OCI-LY3 (cell line): ENCODE results near the gene GNPDA1.

Source experiments
- H2AFZ ChIP-seq: fragments of 200-600, 300-600 bp; shearing (Covaris generic); 2 replicates; pipeline ENCODE4 v1.6.0; 2014; ENCODE audit warnings: antibody characterized with exemption, low read depth, low read length
- H3K27ac ChIP-seq: fragments of 200-600, 300-600 bp; sonication (generic); 2 replicates; pipeline ENCODE4 v1.5.1; 2014; ENCODE audit warnings: mild to moderate bottlenecking, low read length, moderate library complexity, mixed read lengths
- H3K27me3 ChIP-seq: fragments of 200-600, 300-600 bp; sonication (generic); 2 replicates; pipeline ENCODE4 v1.6.1; 2014; ENCODE audit warnings: low read depth, low read length, mixed read lengths
- H3K36me3 ChIP-seq: fragments of 200-600, 300-600 bp; sonication (generic); replicated peaks from 2 replicates; pipeline ENCODE3; 2014; ENCODE audit warnings: low read depth, low read length, mixed read lengths
- H3K4me1 ChIP-seq: fragments of 300-600, 200-600 bp; sonication (generic); 2 replicates; pipeline ENCODE4 v1.6.1; 2014; ENCODE audit warnings: low read length, mixed read lengths
- H3K4me2 ChIP-seq: fragments of 200-600, 300-600 bp; sonication (generic); 2 replicates; pipeline ENCODE4 v1.6.1; 2014; ENCODE audit warnings: low read length, mixed read lengths
- H3K4me3 ChIP-seq: fragments of 300-600, 200-600 bp; sonication (generic); 2 replicates; pipeline ENCODE4 v1.5.1; 2014; ENCODE audit warnings: antibody characterized with exemption, mild to moderate bottlenecking, low read length, moderate library complexity
- H3K79me2 ChIP-seq: fragments of 300-600, 200-600 bp; shearing (Covaris generic); 2 replicates; pipeline ENCODE4 v1.6.1; 2014; ENCODE audit warnings: mild to moderate bottlenecking, low read length, mixed read lengths
- H3K9ac ChIP-seq: fragments of 300-600, 200-600 bp; shearing (Covaris generic); 2 replicates; pipeline ENCODE4 v1.6.0; 2014; ENCODE audit warnings: mild to moderate bottlenecking, low read length, moderate library complexity
- H3K9me3 ChIP-seq: fragments of 200-600, 300-600 bp; shearing (Covaris generic); 2 replicates; pipeline ENCODE4 v1.6.1; 2014; ENCODE audit warnings: low read length, mixed read lengths; ENCODE audit not compliant: insufficient read depth
- H4K20me1 ChIP-seq: fragments of 200-600, 300-600 bp; sonication (generic); 2 replicates; pipeline ENCODE4 v1.6.1; 2016; ENCODE audit warnings: low read length, mixed read lengths; ENCODE audit not compliant: insufficient read depth
- EZH2phosphoT487 ChIP-seq: fragments of 200-600 bp; shearing (Covaris generic); IDR thresholded peaks from 2 replicates; pipeline ENCODE4 v1.6.1; 2018; ENCODE audit warnings: antibody characterized with exemption, mixed run types, low read depth
- TF ChIP-seq, protein P1 (sequence below): fragments of 200-600, 300-600 bp; sonication (generic); IDR thresholded peaks from 2 replicates; pipeline ENCODE4 v1.5.1; 2014; ENCODE audit warnings: antibody characterized with exemption, low read length, low read depth

GNPDA1 gene

GRCh38 chr5:142012792-142013388 lies at the start of gene GNPDA1:
Gene GNPDA1 (minus strand): TSS chr5:142013027. CDS start chr5:142012035, 992 bp downstream.
- TF ChIP-seq EZH2phosphoT487 = no peak
- TF ChIP-seq, protein P1, sequence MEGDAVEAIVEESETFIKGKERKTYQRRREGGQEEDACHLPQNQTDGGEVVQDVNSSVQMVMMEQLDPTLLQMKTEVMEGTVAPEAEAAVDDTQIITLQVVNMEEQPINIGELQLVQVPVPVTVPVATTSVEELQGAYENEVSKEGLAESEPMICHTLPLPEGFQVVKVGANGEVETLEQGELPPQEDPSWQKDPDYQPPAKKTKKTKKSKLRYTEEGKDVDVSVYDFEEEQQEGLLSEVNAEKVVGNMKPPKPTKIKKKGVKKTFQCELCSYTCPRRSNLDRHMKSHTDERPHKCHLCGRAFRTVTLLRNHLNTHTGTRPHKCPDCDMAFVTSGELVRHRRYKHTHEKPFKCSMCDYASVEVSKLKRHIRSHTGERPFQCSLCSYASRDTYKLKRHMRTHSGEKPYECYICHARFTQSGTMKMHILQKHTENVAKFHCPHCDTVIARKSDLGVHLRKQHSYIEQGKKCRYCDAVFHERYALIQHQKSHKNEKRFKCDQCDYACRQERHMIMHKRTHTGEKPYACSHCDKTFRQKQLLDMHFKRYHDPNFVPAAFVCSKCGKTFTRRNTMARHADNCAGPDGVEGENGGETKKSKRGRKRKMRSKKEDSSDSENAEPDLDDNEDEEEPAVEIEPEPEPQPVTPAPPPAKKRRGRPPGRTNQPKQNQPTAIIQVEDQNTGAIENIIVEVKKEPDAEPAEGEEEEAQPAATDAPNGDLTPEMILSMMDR = no peak
- no peaks in the 10 kb centered on the region for H3K27me3 ChIP-seq

GRCh38 chr5:142059304-142059940 lies 46.6 kb upstream of the GNPDA1 start:
- no peaks in the 10 kb centered on the region for H4K20me1 ChIP-seq
- H3K9ac ChIP-seq = no peak overlapping the region
- H3K4me1 ChIP-seq = no peaks in the 10 kb centered on the region
- H2AFZ ChIP-seq = no peak overlapping the region
- H3K4me3 ChIP-seq = no peak overlapping the region
- no peaks in the 10 kb centered on the region for H3K9me3 ChIP-seq
- H3K27ac ChIP-seq = no peak overlapping the region
- no peak overlapping the region for H3K4me2 ChIP-seq
- no peaks in the 10 kb centered on the region for H3K27me3 ChIP-seq
- TF ChIP-seq EZH2phosphoT487 = no peak
- TF ChIP-seq, protein P1 = no peak
- H3K79me2 ChIP-seq = no peaks in the 10 kb centered on the region
- no peaks in the 10 kb centered on the region for H3K36me3 ChIP-seq

More at GRCh38 chr5:142012792-142013388, at the start of gene GNPDA1:
- Histone ChIP-seq H3K4me2 (peak within 1 kb of the TSS; percentile 92), H3K4me3 (peak within 1 kb of the TSS; percentile 95), H3K9ac (peak within 1 kb of the TSS; percentile 92), H3K9me3 (no peaks in the 10 kb centered on the region), H3K79me2 (peaks cover 2% of the 10 kb centered on the region; the same call in 1 of the 2 replicates), H3K4me1 (peaks cover 30% of the 10 kb centered on the region), H2AFZ (peak within 1 kb of the TSS; percentile 95), H4K20me1 (no peaks in the 10 kb centered on the region), H3K36me3 (peaks cover 3% of the 10 kb centered on the region), H3K27ac (peak within 1 kb of the TSS; percentile 42)

- no peaks in the 10 kb centered on the region for H3K9me3 ChIP-seq
- no peak for TF ChIP-seq EZH2phosphoT487
- TF ChIP-seq, protein P1 = no peak
- no peaks in the 10 kb centered on the region for H3K79me2 ChIP-seq
- H3K27ac ChIP-seq = no peak overlapping the region
- 0 out of 2 replicates have a peak, but pooled peaks cover 4% of the 10 kb centered on the region for H3K4me1 ChIP-seq
- no peak overlapping the region for H3K4me3 ChIP-seq
- H2AFZ ChIP-seq = no peak overlapping the region
- H3K4me2 ChIP-seq = no peak overlapping the region
- no peak overlapping the region for H3K9ac ChIP-seq
- H4K20me1 ChIP-seq = no peaks in the 10 kb centered on the region
- no peaks in the 10 kb centered on the region for H3K36me3 ChIP-seq
- no peaks in the 10 kb centered on the region for H3K27me3 ChIP-seq
Observed at GRCh38 chr5:142057697-142058056, 44.9 kb upstream of the GNPDA1 start.

DNA sequence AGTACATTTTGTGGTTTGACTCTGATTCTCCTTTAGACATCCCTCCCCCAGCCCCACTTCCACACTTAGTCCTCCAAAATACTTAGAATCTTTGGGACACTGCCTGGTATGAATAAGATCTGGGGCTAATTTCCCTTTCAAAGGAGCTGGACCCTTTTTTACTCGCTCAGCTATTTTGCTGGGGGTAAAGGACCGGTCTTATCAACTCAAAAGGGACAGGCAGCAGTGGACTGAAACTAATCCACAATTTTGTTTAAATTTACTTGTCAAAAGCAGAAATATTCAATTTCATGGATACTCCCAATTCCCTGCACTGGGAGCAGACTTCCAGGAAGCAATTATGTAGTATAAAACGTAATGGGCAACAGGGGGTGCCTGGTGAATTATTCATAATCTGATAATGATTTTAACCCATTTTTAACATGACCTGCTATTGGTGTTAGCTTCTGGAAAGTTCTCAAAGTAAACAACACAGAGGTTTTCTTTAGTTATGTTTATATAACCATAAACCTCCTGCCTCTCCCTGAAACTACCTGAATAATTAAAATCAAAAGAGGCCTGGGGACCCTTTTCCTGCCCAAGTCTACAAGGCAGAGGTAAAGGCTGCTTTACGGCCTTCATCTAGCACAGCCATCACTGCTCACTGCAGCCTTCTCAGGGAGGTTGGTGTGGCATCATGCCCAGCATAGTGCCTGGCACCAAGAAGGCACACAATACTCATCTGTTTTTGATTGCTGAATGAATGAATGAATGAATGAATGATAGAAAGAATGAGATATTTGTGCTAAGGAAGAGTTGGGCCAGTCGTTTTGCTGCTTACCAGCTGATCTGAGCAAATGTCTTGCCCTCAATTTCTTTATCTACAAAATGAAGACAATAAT lies 44.2 kb upstream of the GNPDA1 start:
- 0 out of 2 replicates have a peak, but pooled peaks cover 4% of the 10 kb centered on the region for H3K4me1 ChIP-seq
- H4K20me1 ChIP-seq = no peaks in the 10 kb centered on the region
- TF ChIP-seq EZH2phosphoT487 = no peak
- TF ChIP-seq, protein P1 = no peak
- H2AFZ ChIP-seq = no peak overlapping the region
- H3K4me3 ChIP-seq = no peak overlapping the region
- H3K9ac ChIP-seq = no peak overlapping the region
- no peak overlapping the region for H3K27ac ChIP-seq
- H3K9me3 ChIP-seq = no peaks in the 10 kb centered on the region
- H3K27me3 ChIP-seq = no peaks in the 10 kb centered on the region
- H3K36me3 ChIP-seq = no peaks in the 10 kb centered on the region
- no peak overlapping the region for H3K4me2 ChIP-seq
- no peaks in the 10 kb centered on the region for H3K79me2 ChIP-seq
